Measurements from ENCODE around the gene PEAK1.

DNA sequence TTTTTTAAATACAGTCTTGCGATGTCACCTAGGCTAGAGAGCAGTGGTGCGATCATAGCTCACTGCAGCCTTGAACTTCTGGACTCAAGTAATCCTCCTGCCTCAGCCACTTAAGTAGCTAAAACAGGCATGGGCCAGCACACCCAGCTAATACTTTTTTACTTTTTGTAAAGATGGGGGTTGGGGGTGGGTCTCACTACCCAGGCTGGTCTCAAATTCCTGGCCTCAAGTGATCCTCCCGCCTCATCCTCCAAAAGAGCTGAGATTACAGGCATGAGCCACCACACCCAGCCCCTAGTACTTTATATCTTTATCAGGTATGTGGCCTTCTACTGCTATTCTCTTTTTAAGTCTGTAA, 8.3 kb downstream of the PEAK1 start:
- TF ChIP-seq, protein P1, sequence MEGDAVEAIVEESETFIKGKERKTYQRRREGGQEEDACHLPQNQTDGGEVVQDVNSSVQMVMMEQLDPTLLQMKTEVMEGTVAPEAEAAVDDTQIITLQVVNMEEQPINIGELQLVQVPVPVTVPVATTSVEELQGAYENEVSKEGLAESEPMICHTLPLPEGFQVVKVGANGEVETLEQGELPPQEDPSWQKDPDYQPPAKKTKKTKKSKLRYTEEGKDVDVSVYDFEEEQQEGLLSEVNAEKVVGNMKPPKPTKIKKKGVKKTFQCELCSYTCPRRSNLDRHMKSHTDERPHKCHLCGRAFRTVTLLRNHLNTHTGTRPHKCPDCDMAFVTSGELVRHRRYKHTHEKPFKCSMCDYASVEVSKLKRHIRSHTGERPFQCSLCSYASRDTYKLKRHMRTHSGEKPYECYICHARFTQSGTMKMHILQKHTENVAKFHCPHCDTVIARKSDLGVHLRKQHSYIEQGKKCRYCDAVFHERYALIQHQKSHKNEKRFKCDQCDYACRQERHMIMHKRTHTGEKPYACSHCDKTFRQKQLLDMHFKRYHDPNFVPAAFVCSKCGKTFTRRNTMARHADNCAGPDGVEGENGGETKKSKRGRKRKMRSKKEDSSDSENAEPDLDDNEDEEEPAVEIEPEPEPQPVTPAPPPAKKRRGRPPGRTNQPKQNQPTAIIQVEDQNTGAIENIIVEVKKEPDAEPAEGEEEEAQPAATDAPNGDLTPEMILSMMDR (IDR thresholded peaks at IDR 0.05), result no peak
- no peak for TF ChIP-seq POLR2AphosphoS2 (conservative IDR thresholded peaks at IDR 0.05; ENCODE audit: low read length)
- TF ChIP-seq EP300 (IDR thresholded peaks at IDR 0.05), result no peak
- no peak for TF ChIP-seq POLR2A (IDR thresholded peaks at IDR 0.05; ENCODE audit: low read length)
- TF ChIP-seq SMC3 (IDR thresholded peaks at IDR 0.05), result no peak
- no peak for TF ChIP-seq PBX3 (IDR thresholded peaks at IDR 0.05)

Data from A549 (cell line).